KOPT-K1 (cell line): ENCODE results near the gene DDX54.

Experiments used
- H3K27ac ChIP-seq: fragments of 200-600 bp; sonication (generic); 2 replicates; pipeline ENCODE4 v1.5.1; 2016; ENCODE audit warnings: antibody characterized with exemption, mild to moderate bottlenecking, low read depth, low read length; ENCODE audit not compliant: poor library complexity, severe bottlenecking
- H3K36me3 ChIP-seq: fragments of 200-600 bp; sonication (generic); 2 replicates; pipeline ENCODE4 v1.5.1; 2017; ENCODE audit warnings: antibody characterized with exemption, mild to moderate bottlenecking, low read length, moderate library complexity; ENCODE audit not compliant: insufficient read depth
- H3K9me3 ChIP-seq: fragments of 200-600 bp; sonication (generic); 2 replicates; pipeline ENCODE4 v1.5.1; 2017; ENCODE audit warnings: antibody characterized with exemption, low read length, mild to moderate bottlenecking; ENCODE audit not compliant: insufficient read depth, poor library complexity, severe bottlenecking

DDX54 gene

DNA sequence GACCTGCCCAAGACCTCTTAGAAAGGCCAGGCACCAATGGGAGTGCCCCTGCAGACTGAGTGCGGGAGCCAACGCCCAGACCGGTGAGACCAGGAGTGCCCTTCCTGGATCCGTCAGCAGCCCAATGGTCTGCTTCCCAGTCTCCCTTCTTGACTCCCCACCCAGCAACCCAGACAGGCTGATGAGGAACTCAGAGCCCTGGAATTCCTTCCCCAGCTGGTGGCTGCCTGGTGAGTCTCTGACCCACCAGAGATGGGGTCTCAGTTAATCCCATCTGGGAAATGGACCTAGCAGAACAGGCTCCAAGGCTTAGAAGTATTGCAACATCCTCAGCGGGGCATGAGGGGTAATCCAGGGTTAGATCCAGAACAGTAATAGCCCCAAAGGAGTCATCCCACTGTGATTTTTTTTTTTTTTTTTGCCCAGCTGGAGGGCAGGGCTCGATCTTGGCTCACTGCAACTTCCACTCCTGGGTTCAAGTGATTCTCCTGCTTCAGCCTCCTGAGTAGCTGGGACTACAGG is 48.2 kb downstream of the DDX54 start:
- Histone ChIP-seq H3K9me3 (no peaks in the 10 kb centered on the region), H3K36me3 (no peaks in the 10 kb centered on the region), H3K27ac (peak overlapping the region; percentile 75)

DNA sequence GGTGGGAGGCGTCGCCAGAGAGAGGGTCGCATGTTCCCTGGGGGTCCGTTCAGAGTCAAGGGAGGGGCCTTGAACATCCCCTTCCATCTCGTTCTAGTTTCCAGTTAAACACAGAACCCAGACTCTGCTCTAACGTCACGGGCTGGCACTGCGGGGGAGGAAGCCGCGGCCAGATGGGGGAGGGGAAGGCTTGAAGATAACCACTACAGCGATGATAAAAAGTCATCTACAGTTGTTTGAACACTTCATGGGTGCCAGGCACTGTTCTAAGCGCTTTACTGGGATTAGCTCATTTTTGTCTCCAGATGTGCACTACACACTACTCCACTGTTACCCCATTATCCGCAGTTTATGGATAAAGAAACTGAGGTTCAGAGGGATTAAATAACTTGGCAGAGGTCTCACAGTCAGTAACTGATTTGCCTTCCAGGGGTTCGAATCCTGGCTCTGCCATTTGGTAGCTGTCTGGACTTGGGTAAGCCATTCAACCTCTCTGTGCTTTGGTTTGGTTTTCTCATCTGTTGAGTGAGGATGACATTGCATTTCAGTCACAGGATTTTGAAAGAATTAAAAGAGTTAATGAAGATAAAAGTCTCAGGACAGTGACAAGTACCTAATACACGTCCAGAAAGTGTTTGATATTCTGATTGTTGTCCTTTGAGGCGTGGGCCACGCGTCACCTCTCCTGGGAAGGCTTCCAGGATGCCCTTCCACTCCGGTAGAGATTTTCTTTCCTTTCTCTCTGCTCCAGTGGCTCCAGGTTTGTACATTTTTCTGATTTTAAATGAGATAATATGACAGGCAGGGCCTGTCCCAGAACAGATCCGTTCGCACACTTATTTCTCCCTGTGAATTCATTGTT is 48.9 kb downstream of the DDX54 start:
- peak overlapping the region; percentile 75 for H3K27ac ChIP-seq
- no peaks in the 10 kb centered on the region for H3K36me3 ChIP-seq
- no peaks in the 10 kb centered on the region for H3K9me3 ChIP-seq

DNA sequence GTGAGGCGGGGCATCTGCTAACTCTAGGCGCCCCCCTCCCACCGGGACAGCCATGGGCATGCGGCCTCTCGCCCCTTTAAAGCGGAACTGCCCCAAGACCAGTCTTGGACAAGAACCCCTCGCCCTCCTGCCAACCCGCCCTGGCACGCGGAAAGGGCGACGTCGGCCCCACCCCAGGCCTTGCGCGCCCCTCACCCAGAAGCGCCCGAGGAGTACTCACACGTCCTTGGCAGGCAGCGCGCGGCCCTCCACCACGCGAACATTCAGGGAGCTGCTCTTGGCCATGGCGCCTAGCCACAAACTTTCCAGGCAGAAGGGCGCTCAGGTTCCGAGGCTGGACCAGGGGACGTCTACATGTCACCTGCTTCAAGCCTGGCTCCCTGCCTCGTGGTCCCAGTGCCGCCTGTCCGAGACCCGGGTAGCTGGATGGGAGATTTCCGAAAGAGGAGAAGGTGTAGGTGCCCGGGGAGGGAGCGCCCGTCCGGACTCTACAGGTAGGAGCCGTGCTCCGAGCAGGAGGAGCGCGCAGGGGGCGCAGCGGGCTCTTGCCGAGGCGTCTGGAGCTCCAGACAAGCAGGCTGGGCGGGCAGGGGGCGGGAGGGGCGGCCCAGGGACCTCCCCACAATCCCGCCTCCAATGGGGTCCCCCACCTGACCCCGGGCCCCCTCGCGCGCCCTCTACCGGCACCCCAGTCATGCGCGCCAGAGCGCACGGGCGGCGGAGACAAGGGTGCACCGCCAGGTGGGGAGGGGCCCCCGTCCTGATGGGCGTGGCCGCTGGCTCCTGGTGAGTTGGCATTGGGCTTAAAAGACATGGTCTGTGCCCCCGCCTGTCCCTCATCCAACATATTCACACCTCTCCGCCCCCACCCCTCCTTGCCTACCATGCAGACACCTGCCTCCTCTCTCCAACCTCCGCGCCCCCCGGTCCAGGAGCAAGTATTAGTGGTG is 49.8 kb downstream of the DDX54 start, which contains the start of gene RASAL1:
Gene RASAL1, minus strand, starts transcription at position 584 of the 950 bp plus-strand sequence. Its CDS starts 299 bp downstream, at position 285.
- peak within 1 kb of the TSS; percentile 75 for H3K27ac ChIP-seq
- H3K9me3 ChIP-seq: no peaks in the 10 kb centered on the region
- H3K36me3 ChIP-seq: 0 out of 2 replicates have a peak, but pooled peaks cover 4% of the 10 kb centered on the region

DNA sequence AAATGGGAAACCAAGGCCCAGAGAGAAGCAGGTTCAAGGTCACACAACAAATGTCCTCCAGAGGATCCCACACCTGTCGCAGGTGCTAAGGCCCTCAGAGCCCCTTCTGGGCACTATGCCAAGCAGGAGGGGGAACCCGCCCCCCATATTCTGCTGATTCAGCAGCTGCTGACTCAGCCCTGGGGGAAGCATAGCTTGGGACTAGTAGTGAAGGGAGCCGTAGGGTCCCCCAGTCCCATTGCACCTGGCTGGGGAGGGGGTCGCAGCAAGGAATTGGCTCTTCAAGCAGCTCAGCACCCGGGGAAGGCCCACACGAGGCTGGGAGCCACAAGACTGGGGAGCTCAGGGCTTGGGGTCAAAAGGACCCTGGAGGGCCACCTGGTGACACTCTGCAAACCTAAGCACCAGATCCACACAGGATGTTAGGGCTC is 50.7 kb downstream of the DDX54 start:
- Histone ChIP-seq H3K9me3 (no peaks in the 10 kb centered on the region), H3K27ac (peak overlapping the region; percentile 75), H3K36me3 (0 out of 2 replicates have a peak, but pooled peaks cover 7% of the 10 kb centered on the region)

DNA sequence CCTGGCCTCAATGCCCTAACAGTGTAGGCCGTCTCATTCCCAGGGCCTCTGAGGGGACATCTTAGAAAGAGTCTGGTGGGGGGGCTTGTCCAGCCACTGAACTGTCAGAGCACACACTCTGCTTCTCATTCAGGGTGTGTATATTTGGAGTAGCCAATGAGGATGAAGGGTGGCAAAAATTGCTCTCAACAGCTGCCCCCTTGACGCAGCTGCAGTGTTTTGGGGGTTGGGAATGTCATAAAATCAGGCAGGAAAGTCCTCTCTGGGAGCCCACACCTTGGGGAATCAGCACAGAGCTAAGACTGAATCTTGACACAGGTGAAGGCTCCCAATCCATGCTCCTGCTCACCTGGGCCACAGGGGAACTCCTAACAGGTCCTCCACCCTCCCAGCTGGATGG is 51.2 kb downstream of the DDX54 start:
- Histone ChIP-seq H3K9me3 (no peaks in the 10 kb centered on the region), H3K27ac (peak overlapping the region; percentile 75), H3K36me3 (0 out of 2 replicates have a peak, but pooled peaks cover 7% of the 10 kb centered on the region)

DNA sequence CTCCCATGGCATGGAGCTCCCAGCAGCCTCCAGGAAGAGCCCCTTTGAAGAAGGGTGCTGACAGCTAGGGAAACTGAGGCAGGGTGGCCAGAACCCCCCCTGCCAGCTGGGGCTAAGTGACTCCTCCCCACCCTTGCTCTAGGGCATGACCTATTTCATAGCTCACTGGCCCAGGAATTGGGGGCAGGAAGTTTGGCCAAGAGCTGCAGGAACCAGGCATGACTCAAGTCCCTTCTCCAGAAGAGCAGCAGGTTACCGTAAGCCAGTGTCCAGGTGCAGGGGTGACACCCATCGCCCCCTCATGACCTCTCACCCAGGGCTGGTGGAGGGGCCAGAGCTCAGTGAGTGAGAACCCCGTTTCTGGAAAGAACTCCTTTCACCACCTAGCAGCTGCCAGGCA is 51.6 kb downstream of the DDX54 start:
- peak overlapping the region; percentile 75 for H3K27ac ChIP-seq
- H3K36me3 ChIP-seq: 0 out of 2 replicates have a peak, but pooled peaks cover 7% of the 10 kb centered on the region

DNA sequence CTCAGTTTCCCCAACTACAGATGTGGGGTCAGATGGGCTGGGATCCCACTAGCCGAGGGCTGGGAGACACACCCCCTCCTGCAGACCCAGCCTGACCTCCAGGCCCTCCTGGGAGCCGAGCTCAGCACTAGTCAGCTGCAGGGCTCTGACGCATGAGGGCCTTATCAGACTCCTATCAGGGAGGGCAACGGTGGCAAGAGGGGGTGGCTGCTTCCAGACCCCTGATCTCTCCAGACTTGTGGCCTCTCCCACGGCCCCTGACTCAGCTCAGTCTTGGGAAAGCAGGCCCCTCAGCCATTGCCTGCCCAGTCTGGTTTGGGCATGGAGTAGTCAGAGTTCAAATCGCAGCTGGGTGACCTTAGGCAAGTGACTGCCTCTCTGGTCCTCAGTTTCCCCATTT is 52.2 kb downstream of the DDX54 start:
- no peak overlapping the region for H3K27ac ChIP-seq
- no peaks in the 10 kb centered on the region for H3K9me3 ChIP-seq
- H3K36me3 ChIP-seq: 0 out of 2 replicates have a peak, but pooled peaks cover 7% of the 10 kb centered on the region

More for the DNA sequence above, 51.6 kb downstream of the DDX54 start:
- no peaks in the 10 kb centered on the region for H3K9me3 ChIP-seq

DNA sequence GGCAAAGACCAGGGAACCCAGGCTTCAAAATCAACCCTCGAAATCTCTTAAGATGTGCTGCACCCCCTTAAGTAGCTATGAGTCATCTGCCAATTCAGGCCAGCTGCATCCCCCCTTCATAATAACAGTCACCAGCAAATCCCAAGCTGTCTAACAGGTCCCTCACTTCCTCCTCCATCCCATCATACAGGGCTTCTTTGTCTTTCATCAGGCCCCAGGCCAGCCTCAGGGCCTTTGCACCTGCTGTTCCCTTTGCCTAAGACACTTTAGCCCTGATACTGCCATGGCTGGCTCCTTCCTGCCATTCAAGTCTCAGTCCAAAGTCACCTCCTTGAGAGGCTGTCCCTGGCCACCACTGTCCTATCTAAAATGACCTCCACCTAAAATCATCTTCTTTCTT is 53.7 kb downstream of the DDX54 start:
- Histone ChIP-seq H3K27ac (no peak overlapping the region), H3K36me3 (peaks cover 10% of the 10 kb centered on the region), H3K9me3 (no peaks in the 10 kb centered on the region)

DNA sequence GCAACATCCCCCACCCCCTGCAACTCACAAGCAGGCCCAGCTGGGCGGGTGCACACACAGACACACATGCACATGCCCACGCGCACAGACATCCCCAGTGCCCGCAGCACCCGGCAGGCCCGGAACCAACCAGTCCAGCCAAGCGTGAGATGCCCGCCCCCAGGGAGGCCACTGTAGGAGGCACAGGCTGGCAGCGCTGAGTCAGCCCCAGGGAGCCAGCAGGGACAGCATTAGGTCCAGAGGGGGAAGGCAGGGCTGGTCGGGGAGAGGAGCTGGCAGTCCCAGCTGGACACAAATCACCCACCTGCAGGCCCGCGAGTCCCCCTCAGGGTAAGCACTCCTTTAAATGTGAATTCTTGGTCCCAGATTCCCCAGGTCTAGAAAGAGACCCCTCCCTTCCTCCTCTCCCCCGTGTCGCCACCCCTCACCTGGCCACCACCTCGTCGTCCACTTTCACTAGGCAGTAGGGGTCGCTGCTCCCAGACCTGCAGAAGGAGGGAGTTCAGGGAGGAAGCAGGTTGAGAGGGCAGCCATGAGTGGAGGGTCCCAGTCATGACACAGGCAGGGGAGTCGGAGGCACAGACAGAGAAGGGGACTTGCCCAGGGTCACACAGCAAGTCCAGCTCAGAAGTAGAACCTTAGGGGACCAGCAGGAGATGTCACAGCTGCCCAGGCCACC is 54.7 kb downstream of the DDX54 start:
- Histone ChIP-seq H3K9me3 (no peaks in the 10 kb centered on the region), H3K27ac (peak overlapping the region; percentile 42), H3K36me3 (peaks cover 17% of the 10 kb centered on the region)

DNA sequence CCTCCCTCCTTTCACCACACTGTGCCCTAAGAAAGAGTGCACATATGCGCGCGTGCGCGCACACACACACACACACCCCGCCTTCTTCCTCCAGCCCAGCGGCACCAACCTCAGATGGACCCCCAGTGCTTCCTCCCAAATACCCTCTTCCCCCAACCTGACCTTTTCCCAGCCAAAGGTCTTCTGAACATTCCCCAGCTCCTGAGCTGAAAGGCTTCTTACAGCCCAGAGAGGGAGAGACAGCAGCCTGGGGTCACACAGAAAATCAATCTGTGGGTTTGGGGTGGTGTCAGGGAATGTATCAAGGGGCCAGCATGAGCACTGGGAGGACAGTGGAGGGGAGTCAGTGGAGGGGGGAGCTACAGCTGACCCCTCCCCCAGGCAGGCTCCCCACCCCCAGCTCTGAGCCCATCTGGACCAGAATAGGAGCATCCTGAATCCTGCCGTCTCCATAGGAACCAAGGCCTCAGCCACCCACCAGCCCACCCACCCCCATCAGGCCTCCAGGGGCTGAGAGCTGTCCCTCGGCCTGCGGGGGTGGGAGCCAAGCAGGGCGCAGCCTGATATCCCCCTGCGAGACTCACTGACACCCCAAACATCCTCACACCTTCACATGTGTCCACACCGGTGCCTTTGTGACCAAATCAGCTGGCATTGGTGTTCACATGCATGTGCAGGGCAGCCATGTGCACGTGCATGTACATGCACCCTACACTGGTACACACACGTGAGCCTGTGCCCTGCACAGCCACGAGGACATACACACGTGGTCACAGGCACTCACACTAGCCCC is 55.4 kb downstream of the DDX54 start:
- Histone ChIP-seq H3K9me3 (no peaks in the 10 kb centered on the region), H3K27ac (peak overlapping the region; percentile 42), H3K36me3 (peaks cover 23% of the 10 kb centered on the region)

DNA sequence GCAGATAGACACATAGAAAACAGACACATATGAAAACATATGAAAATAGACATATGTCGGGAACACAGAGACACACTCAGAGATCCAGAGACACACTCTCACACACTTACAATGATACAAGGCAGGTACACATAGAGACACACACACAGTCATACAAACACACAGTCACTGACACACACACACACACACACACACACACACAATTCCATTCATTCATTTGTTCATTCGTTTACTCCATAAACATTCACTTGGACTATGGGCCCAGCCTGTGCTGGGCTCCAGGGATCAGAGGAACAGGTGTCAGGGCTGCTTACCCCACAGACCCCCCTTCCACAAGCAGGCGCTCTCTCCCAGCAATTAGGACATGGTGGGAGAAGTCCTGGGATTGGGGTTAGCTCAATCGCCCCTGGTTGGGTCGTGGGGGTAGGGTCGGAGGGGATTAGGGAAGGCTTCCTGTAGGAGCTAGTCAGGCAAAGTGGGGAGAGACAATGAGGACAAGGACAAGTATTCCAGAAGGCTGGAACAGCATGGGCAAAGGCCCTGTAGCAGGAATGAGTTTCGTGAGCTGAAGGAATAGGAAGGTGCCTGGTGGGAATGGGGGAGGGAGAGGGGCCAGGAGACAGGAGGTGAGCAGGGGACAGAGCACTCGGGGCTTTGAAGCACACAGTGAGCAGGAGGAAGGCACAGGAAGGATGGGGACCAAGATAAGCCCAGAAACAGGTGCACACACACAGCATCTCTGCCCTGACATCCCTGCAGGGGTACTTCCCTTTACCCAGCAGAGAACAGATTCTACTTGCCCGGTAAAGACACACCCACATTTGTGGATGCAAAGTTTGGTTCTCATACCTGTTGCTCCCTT is 56.2 kb downstream of the DDX54 start:
- peaks cover under 1% of the 10 kb centered on the region for H3K9me3 ChIP-seq
- H3K27ac ChIP-seq: peak overlapping the region; percentile 42
- peaks cover 31% of the 10 kb centered on the region for H3K36me3 ChIP-seq

DNA sequence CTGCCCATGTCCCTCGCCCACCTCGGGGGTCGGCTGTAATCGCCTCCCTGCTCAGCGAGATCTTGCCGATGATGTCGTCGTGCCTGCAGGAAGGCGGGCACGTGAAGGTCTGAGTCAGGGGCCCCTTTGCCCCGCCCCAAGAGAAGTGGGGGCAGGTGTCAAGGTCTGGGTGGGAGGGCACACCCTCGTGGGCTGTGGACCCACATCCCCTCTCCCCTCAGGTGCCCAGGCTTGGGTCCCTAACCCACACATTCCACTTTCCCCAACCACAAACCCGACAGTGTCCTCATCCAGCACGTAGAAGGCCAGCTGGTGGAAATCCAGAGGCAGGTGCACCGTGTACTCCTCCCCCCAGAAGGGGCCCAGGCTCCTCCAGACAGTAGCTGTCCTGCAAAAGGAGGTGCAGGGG is 57.5 kb downstream of the DDX54 start:
- H3K9me3 ChIP-seq: peaks cover 13% of the 10 kb centered on the region
- H3K36me3 ChIP-seq: peaks cover 44% of the 10 kb centered on the region
- H3K27ac ChIP-seq: peak overlapping the region; percentile 42
